A673 (cell line): ENCODE data around the gene NCKIPSD.
A peak's percentile ranks its signal among the peaks of the same experiment; 100 is the strongest.

Source experiments
- CTCF ChIP-seq: fragments of 300-800, 200-600 bp; sonication (generic); conservative IDR thresholded peaks from 2 replicates; pipeline ENCODE4 v1.5.1; 2017; ENCODE audit warnings: low read depth, mild to moderate bottlenecking, antibody characterized with exemption, low read length, moderate library complexity, mixed read lengths
- EZH2 ChIP-seq: fragments of 200-600 bp; sonication (generic); IDR thresholded peaks from 2 replicates; pipeline ENCODE4 v1.6.1; 2017; ENCODE audit warnings: borderline replicate concordance, low read depth, mild to moderate bottlenecking, mixed read lengths, antibody characterized with exemption, low read length; ENCODE audit not compliant: poor library complexity, severe bottlenecking

- peak; percentile 34; the same call in 1 of the 2 replicates for TF ChIP-seq CTCF
- no peak for TF ChIP-seq EZH2
These were observed 50.3 kb downstream of the NCKIPSD start, which contains the start of gene SLC26A6 for GRCh38 chr3:48635222-48636021.
